Measurements from ENCODE around the gene GMFB.

The GMFB gene

GRCh38 chr14:54425537-54426274 is 63.1 kb downstream of the GMFB start:
- DNase-seq (ENCODE audit: low spot score) = no peak

GRCh38 chr14:54425068-54425467 is 63.7 kb downstream of the GMFB start:
- DNase-seq (ENCODE audit: low spot score) = no peak

Data from CD4-positive, alpha-beta T cell treated with Interleukin-6 at 100 ng/mL for 8 hours (primary cell).